HepG2 (cell line): ENCODE data around the gene RPS8. TPM values are rescaled to one million over a fixed set of nuclear protein-coding genes. Genes with fewer than 3 reads are reported as not detected.
A peak's percentile ranks its signal among the peaks of the same experiment; 100 is the strongest.

Experiments used
- CREB1 ChIP-seq, 2 experiments: fragments of 450-650 bp in 1 of 2; IDR thresholded peaks; 2 replicates each; pipeline ENCODE4 v1.6.1; 2016 to 2017; ENCODE audit warnings: control low read depth in 1 of 2, mild to moderate bottlenecking in 1 of 2, missing compliant biosample characterization in 1 of 2, missing genetic modification characterization in 1 of 2
- EEA1 ChIP-seq: sonication (generic); formaldehyde crosslinking; IDR thresholded peaks from 2 replicates; pipeline ENCODE4 v1.5.1; 2020; ENCODE audit warnings: mild to moderate bottlenecking, missing genetic modification reagents, borderline replicate concordance
- FOXA3 ChIP-seq: IDR thresholded peaks from 2 replicates; pipeline ENCODE4 v1.6.1; 2016; ENCODE audit warnings: missing genetic modification reagents, missing compliant biosample characterization
- GMEB2 ChIP-seq: IDR thresholded peaks from 2 replicates; pipeline ENCODE4 v1.6.1; 2016; ENCODE audit warnings: missing biosample characterization, missing genetic modification reagents, low read depth
- HIVEP1 ChIP-seq: sonication (generic); formaldehyde crosslinking; IDR thresholded peaks from 2 replicates; pipeline ENCODE4 v1.4.0; 2020; ENCODE audit warnings: mild to moderate bottlenecking, missing genetic modification reagents
- HNRNPK ChIP-seq: fragments of 200-400 bp; formaldehyde crosslinking; IDR thresholded peaks from 2 replicates; pipeline ENCODE4 v1.6.1; 2018; ENCODE audit warnings: low read length, low read depth, moderate library complexity, mild to moderate bottlenecking; ENCODE audit not compliant: poor library complexity, severe bottlenecking
- IRF1 ChIP-seq: sonication (generic); formaldehyde crosslinking; IDR thresholded peaks from 2 replicates; pipeline ENCODE4 v1.4.0; 2020; ENCODE audit warnings: low read depth, mild to moderate bottlenecking, missing genetic modification reagents
- MTERF4 ChIP-seq: sonication (generic); formaldehyde crosslinking; IDR thresholded peaks from 2 replicates; pipeline ENCODE4 v1.8.0; 2023; ENCODE audit warnings: mild to moderate bottlenecking, missing genetic modification reagents
- NCOA5 ChIP-seq: sonication (generic); formaldehyde crosslinking; IDR thresholded peaks from 2 replicates; pipeline ENCODE4 v1.4.0; 2020; ENCODE audit warnings: missing genetic modification reagents
- NR2F6 ChIP-seq, 2 experiments: IDR thresholded peaks; 2 replicates each; pipeline ENCODE4 v1.6.1; 2016; ENCODE audit warnings: antibody characterized with exemption in 1 of 2, mild to moderate bottlenecking in 1 of 2
- POGK ChIP-seq: sonication (generic); formaldehyde crosslinking; conservative IDR thresholded peaks from 2 replicates; pipeline ENCODE4 v1.8.0; 2022; ENCODE audit warnings: mild to moderate bottlenecking, moderate library complexity, missing genetic modification reagents
- SPEN ChIP-seq: sonication (generic); formaldehyde crosslinking; IDR thresholded peaks from 2 replicates; pipeline ENCODE4 v1.5.1; 2020; ENCODE audit warnings: low read depth, mild to moderate bottlenecking, missing genetic modification reagents
- TCF12 ChIP-seq, 2 experiments: fragments of 450-650 bp in 1 of 2; sonication (generic) in 1 of 2; formaldehyde crosslinking in 1 of 2; IDR thresholded peaks; 2 replicates each; pipeline versions ENCODE4 v1.6.1 to v1.8.0; 2017 to 2022; ENCODE audit warnings: antibody characterized with exemption in 1 of 2, mild to moderate bottlenecking in 1 of 2, missing genetic modification reagents in 1 of 2, moderate library complexity in 1 of 2
- TERF1 ChIP-seq: sonication (generic); formaldehyde crosslinking; IDR thresholded peaks from 2 replicates; pipeline ENCODE4 v1.8.0; 2022; ENCODE audit warnings: mild to moderate bottlenecking, missing genetic modification reagents, moderate library complexity
- THYN1 ChIP-seq: sonication (generic); formaldehyde crosslinking; IDR thresholded peaks from 2 replicates; pipeline ENCODE4 v1.8.1; 2023; ENCODE audit warnings: low read depth, mild to moderate bottlenecking, moderate library complexity, missing genetic modification reagents, borderline replicate concordance
- ZMYM2 ChIP-seq: sonication (generic); formaldehyde crosslinking; IDR thresholded peaks from 2 replicates; pipeline ENCODE4 v1.8.0; 2022; ENCODE audit warnings: mild to moderate bottlenecking, missing genetic modification reagents
- ZNF12 ChIP-seq: sonication (generic); formaldehyde crosslinking; IDR thresholded peaks from 2 replicates; pipeline ENCODE4 v1.5.0; 2020; ENCODE audit warnings: missing genetic modification reagents
- ZNF34 ChIP-seq: sonication (generic); formaldehyde crosslinking; IDR thresholded peaks from 2 replicates; pipeline ENCODE4 v1.4.0; 2020; ENCODE audit warnings: mild to moderate bottlenecking, missing genetic modification reagents, borderline replicate concordance
- ZNF503 ChIP-seq: sonication (generic); formaldehyde crosslinking; IDR thresholded peaks from 2 replicates; pipeline ENCODE4 v1.4.0; 2020; ENCODE audit warnings: missing genetic modification reagents
- polyA plus RNA-seq, 8 experiments: library from polyadenylated mRNA; depleted of rRNA in 3 of 8; stranded (reverse) in 7 of 8; unstranded in 1 of 8; fragments of >200 nt; fragmentation: Illumina TruSeq in 4 of 8; extraction: Trizol in 4 of 8; gene quantifications; 2 replicates each; pipeline versions ENCODE4 v1.2.1 to v1.2.3, GENCODE V29; 2011 to 2016; ENCODE audit warnings: low read depth in 4 of 8, missing spikeins in 1 of 8, mixed read lengths in 1 of 8; ENCODE audit not compliant: insufficient read depth in 1 of 8
- total RNA-seq, 5 experiments: library from RNA; depleted of rRNA; stranded (reverse); fragments of >200 nt; fragmentation: Illumina TruSeq; extraction: Trizol; gene quantifications; 2 replicates each; pipeline ENCODE4 v1.2.3, GENCODE V29; 2016; ENCODE audit warnings: low read depth in 1 of 5

RPS8 gene
- total and polyA plus RNA-seq, 2 of the 13 experiments (the other 11 are each of a cell fraction or from before 2014, with no cell fraction given): 2,628 to 2,822 TPM

- TF ChIP-seq THYN1 (CRISPR knock-in tag) (no peak), MTERF4 (CRISPR knock-in tag) (0 out of 2 replicates have a peak, but pooled peaks have one; percentile 74), TERF1 (CRISPR knock-in tag) (no peak), NCOA5 (CRISPR knock-in tag) (no peak), ZMYM2 (no peak), ZNF503 (CRISPR knock-in tag) (peak; percentile 81), POGK (CRISPR knock-in tag) (no peak), ZNF12 (CRISPR knock-in tag) (no peak), NR2F6 (IDR thresholded peaks at IDR 0.05) (peak; percentile 87), NR2F6 (CRISPR knock-in tag; IDR thresholded peaks at IDR 0.05) (peak; percentile 89), ZNF34 (CRISPR knock-in tag) (no peak), HIVEP1 (CRISPR knock-in tag) (no peak), SPEN (peak; percentile 98), FOXA3 (CRISPR knock-in tag) (peak; percentile 64), IRF1 (CRISPR knock-in tag) (peak; percentile 88; the same call in 1 of the 2 replicates), TCF12 (IDR thresholded peaks at IDR 0.05) (no peak), TCF12 (CRISPR knock-in tag; IDR thresholded peaks at IDR 0.05) (no peak), HNRNPK (no peak), GMEB2 (CRISPR knock-in tag) (peak; percentile 74), EEA1 (CRISPR knock-in tag) (no peak), CREB1 (IDR thresholded peaks at IDR 0.05) (peak; percentile 98), CREB1 (CRISPR knock-in tag; IDR thresholded peaks at IDR 0.05) (peak; percentile 100)
Observed at GRCh38 chr1:44775078-44775929, at the start of gene RPS8 (continued).
